Measurements from ENCODE around the gene WFDC6. TPM values are rescaled to one million over a fixed set of nuclear protein-coding genes. Genes with fewer than 3 reads are reported as not detected.

Gene WFDC6
- total and polyA plus RNA-seq, 12 donors, result not detected

GRCh38 chr20:45518282-45518681 is 21.0 kb downstream of the WFDC6 start:
- 46 to 68% methylated on average over 2 of the region's 2 CpGs for WGBS, 2 donors
- H3K27ac ChIP-seq, result no peak overlapping the region
- no peaks in the 10 kb centered on the region for H3K4me1 ChIP-seq
- ATAC-seq, result no peak
- H3K4me3 ChIP-seq, result no peak overlapping the region
- TF ChIP-seq, protein P1, sequence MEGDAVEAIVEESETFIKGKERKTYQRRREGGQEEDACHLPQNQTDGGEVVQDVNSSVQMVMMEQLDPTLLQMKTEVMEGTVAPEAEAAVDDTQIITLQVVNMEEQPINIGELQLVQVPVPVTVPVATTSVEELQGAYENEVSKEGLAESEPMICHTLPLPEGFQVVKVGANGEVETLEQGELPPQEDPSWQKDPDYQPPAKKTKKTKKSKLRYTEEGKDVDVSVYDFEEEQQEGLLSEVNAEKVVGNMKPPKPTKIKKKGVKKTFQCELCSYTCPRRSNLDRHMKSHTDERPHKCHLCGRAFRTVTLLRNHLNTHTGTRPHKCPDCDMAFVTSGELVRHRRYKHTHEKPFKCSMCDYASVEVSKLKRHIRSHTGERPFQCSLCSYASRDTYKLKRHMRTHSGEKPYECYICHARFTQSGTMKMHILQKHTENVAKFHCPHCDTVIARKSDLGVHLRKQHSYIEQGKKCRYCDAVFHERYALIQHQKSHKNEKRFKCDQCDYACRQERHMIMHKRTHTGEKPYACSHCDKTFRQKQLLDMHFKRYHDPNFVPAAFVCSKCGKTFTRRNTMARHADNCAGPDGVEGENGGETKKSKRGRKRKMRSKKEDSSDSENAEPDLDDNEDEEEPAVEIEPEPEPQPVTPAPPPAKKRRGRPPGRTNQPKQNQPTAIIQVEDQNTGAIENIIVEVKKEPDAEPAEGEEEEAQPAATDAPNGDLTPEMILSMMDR (IDR thresholded peaks at IDR 0.05), result no peak
- no peaks in the 10 kb centered on the region for H3K9me3 ChIP-seq
- peaks cover 0 to 39% (median 13%) of the 10 kb centered on the region in 7 donors for H3K27me3 ChIP-seq
- no peak for DNase-seq
- no peaks in the 10 kb centered on the region for H3K36me3 ChIP-seq
- intact Hi-C loops (cut with DNase I), result no loop called here

DNA sequence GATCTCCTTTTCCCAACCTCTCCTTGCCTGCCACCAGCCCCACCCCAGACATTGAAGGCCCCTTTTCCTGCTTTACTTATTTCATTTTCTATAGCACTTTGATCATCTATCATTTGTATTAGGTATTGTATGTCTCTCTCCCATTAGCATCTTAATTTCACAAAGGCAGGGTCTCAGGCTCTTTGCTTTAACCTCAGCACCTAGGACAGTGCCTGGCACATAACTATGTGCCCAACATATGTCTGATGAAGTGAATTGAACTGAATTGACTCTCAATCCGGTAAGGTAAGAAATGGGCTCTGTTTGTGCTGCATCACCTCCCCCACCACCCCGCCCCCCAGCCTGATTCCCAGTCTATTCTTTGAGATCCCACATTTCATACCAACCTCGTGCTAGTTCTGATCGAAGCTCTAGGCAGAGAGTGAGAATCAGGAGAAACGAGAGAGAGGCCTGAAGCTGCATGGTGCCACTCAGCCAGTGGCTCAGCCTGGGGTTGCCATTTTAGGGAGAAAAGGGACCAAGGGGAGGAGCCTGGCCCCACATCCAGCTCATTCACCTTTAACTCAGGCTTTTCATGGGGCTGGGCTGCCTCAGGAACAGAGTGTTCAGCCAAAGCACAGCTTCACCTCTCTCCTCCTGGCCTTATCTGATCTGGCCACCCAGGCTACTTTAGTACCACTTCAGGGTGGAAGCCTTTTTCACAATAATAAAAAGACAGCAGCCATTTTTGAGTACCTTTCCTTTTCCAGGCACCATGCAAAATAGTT is 24.0 kb downstream of the WFDC6 start, which contains the start of gene SPINT3:
SPINT3 (minus strand) TSS at position 476 of the 767 bp plus-strand sequence; CDS start at position 462, 14 bp downstream.
- TF ChIP-seq, protein P1 (IDR thresholded peaks at IDR 0.05), result no peak
- no peaks in the 10 kb centered on the region for H3K9me3 ChIP-seq
- ATAC-seq, result no peak
- H3K4me1 ChIP-seq, result no peaks in the 10 kb centered on the region
- intact Hi-C loops (cut with DNase I), result no loop called here
- H3K4me3 ChIP-seq, result no peak within 1 kb of the TSS
- H3K27ac ChIP-seq, result no peak within 1 kb of the TSS
- 61 to 68% methylated on average over 5 of the region's 5 CpGs for WGBS, 2 donors
- no peaks in the 10 kb centered on the region for H3K36me3 ChIP-seq
- H3K27me3 ChIP-seq, result peaks cover 0 to 41% (median 12%) of the 10 kb centered on the region in 7 donors
- no peak for DNase-seq

GRCh38 chr20:45510242-45510862 is 28.9 kb downstream of the WFDC6 start:
- Histone ChIP-seq H3K27me3 (peaks cover 0 to 26% (median 10%) of the 10 kb centered on the region in 7 donors), H3K4me3 (no peak overlapping the region), H3K27ac (no peak overlapping the region), H3K4me1 (no peaks in the 10 kb centered on the region), H3K36me3 (no peaks in the 10 kb centered on the region), H3K9me3 (no peaks in the 10 kb centered on the region)
- TF ChIP-seq, protein P1 (IDR thresholded peaks at IDR 0.05), result no peak
- WGBS, 2 donors, result 61% methylated on average over 5 of the region's 5 CpGs
- intact Hi-C loops (cut with DNase I), result no loop called here
- no peak for ATAC-seq
- DNase-seq, result no peak

DNA sequence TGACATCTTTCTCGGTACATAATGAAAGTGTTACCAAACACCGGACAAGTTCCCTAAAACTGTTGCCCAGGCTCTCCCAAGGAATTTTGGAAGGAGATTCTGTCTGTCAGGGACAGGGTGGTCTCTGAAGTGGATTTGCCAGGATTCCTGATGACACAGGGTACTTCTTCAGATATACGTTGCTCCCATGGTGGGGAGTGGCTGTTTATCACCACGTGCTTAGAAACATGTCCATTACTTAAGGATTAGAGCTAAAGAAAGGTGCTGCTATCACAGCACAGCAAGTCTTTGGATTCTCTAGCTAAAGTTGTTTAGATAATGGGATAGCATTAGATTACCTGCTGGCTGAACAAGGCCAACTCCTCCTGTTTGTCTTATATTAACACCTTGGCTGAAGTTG is 30.2 kb downstream of the WFDC6 start:
- Histone ChIP-seq H3K4me1 (no peaks in the 10 kb centered on the region), H3K27ac (no peak overlapping the region), H3K27me3 (peaks cover 0 to 32% (median 19%) of the 10 kb centered on the region in 7 donors), H3K36me3 (no peaks in the 10 kb centered on the region), H3K4me3 (no peak overlapping the region), H3K9me3 (no peaks in the 10 kb centered on the region)
- TF ChIP-seq, protein P1 (IDR thresholded peaks at IDR 0.05), result no peak
- DNase-seq (no peak), ATAC-seq (no peak)
- WGBS, 2 donors, result 47 to 48% methylated on average over 4 of the region's 4 CpGs
- intact Hi-C loops (cut with DNase I), result no loop called here
